Loucy (cell line): ENCODE results near the gene ZBTB7B.
A peak's percentile ranks its signal among the peaks of the same experiment; 100 is the strongest.

Experiments
- H2AFZ ChIP-seq: fragments of 200-600 bp; sonication (generic); 2 replicates; pipeline ENCODE4 v1.6.0; 2016; ENCODE audit warnings: antibody characterized with exemption, mild to moderate bottlenecking, low read length, moderate library complexity
- H3F3A ChIP-seq: fragments of 200-600 bp; 2 replicates; pipeline ENCODE4 v1.6.0; 2016; ENCODE audit warnings: antibody characterized with exemption, low read depth, mild to moderate bottlenecking
- H3K27me3 ChIP-seq: fragments of 200-600 bp; sonication (generic); 2 replicates; pipeline ENCODE4 v1.6.1; 2014; ENCODE audit warnings: low read length, mild to moderate bottlenecking; ENCODE audit not compliant: insufficient read depth, poor library complexity, severe bottlenecking
- H3K36me3 ChIP-seq: fragments of 200-600 bp; sonication (generic); 2 replicates; pipeline ENCODE4 v1.6.1; 2016; ENCODE audit warnings: low read length; ENCODE audit not compliant: insufficient read depth
- H3K4me1 ChIP-seq: fragments of 200-600 bp; sonication (generic); 2 replicates; pipeline ENCODE4 v1.5.1; 2014; ENCODE audit warnings: low read length, mild to moderate bottlenecking; ENCODE audit not compliant: insufficient read depth, poor library complexity, severe bottlenecking
- H3K4me2 ChIP-seq: fragments of 200-600 bp; sonication (generic); 2 replicates; pipeline ENCODE4 v1.6.0; 2014; ENCODE audit warnings: antibody characterized with exemption, low read length, low read depth, mild to moderate bottlenecking; ENCODE audit not compliant: poor library complexity, severe bottlenecking
- H3K4me3 ChIP-seq: fragments of 200-600 bp; sonication (generic); 2 replicates; pipeline ENCODE4 v1.5.1; 2014; ENCODE audit warnings: low read length, mild to moderate bottlenecking, mixed read lengths; ENCODE audit not compliant: poor library complexity, severe bottlenecking
- H3K79me2 ChIP-seq: fragments of 200-600 bp; sonication (generic); 2 replicates; pipeline ENCODE4 v1.6.1; 2014; ENCODE audit warnings: low read length; ENCODE audit not compliant: insufficient read depth
- H3K9ac ChIP-seq: fragments of 200-600 bp; sonication (generic); 2 replicates; pipeline ENCODE4 v1.6.0; 2014; ENCODE audit warnings: mild to moderate bottlenecking, low read depth, low read length, moderate library complexity; ENCODE audit not compliant: poor library complexity, severe bottlenecking
- H3K9me2 ChIP-seq: fragments of 200-600 bp; sonication (generic); replicated peaks from 2 replicates; pipeline ENCODE4 v1.6.1; 2016; ENCODE audit warnings: low read depth, low read length, mixed read lengths
- H3K9me3 ChIP-seq: fragments of 200-600 bp; sonication (generic); 2 replicates; pipeline ENCODE4 v1.6.1; 2014; ENCODE audit warnings: mild to moderate bottlenecking, antibody characterized with exemption, low read length, low read depth; ENCODE audit not compliant: insufficient read depth
- H4K20me1 ChIP-seq: fragments of 200-600 bp; sonication (generic); 2 replicates; pipeline ENCODE4 v1.6.0; 2014; ENCODE audit warnings: antibody characterized with exemption, low read length, mild to moderate bottlenecking; ENCODE audit not compliant: insufficient read depth, poor library complexity, severe bottlenecking
- CTCF ChIP-seq: fragments of 200-600 bp; sonication (generic); conservative IDR thresholded peaks from 2 replicates; pipeline ENCODE4 v1.5.1; 2014; ENCODE audit warnings: mild to moderate bottlenecking, antibody characterized with exemption, low read length
- EZH2phosphoT487 ChIP-seq: fragments of 200-600 bp; IDR thresholded peaks from 2 replicates; pipeline ENCODE4 v1.6.1; 2018; ENCODE audit warnings: antibody characterized with exemption, mild to moderate bottlenecking, moderate library complexity, borderline replicate concordance

Gene ZBTB7B

GRCh38 chr1:155039308-155039669, 36.7 kb downstream of the ZBTB7B start:
- H3K9me3 ChIP-seq = no peaks in the 10 kb centered on the region
- peaks cover 8% of the 10 kb centered on the region for H3K4me1 ChIP-seq
- no peaks in the 10 kb centered on the region for H3K36me3 ChIP-seq
- no peak overlapping the region for H3K4me2 ChIP-seq
- no peaks in the 10 kb centered on the region for H3F3A ChIP-seq
- H3K4me3 ChIP-seq = no peak overlapping the region
- H2AFZ ChIP-seq = 0 out of 2 replicates have a peak overlapping the region, but pooled peaks have one; percentile 11
- H3K9ac ChIP-seq = no peak overlapping the region
- no peaks in the 10 kb centered on the region for H3K79me2 ChIP-seq
- TF ChIP-seq CTCF (no peak), EZH2phosphoT487 (no peak)
- H3K27me3 ChIP-seq = no peaks in the 10 kb centered on the region
- H3K9me2 ChIP-seq = no peaks in the 10 kb centered on the region
- H4K20me1 ChIP-seq = no peaks in the 10 kb centered on the region

GRCh38 chr1:155040358-155041093, 37.9 kb downstream of the ZBTB7B start:
- H3K9ac ChIP-seq = no peak overlapping the region
- H3K4me2 ChIP-seq = no peak overlapping the region
- no peak for TF ChIP-seq EZH2phosphoT487
- no peak for TF ChIP-seq CTCF
- H3K4me3 ChIP-seq = no peak overlapping the region
- H3K9me2 ChIP-seq = no peaks in the 10 kb centered on the region
- H4K20me1 ChIP-seq = no peaks in the 10 kb centered on the region
- no peaks in the 10 kb centered on the region for H3K9me3 ChIP-seq
- H2AFZ ChIP-seq = no peak overlapping the region
- no peaks in the 10 kb centered on the region for H3F3A ChIP-seq
- H3K27me3 ChIP-seq = no peaks in the 10 kb centered on the region
- peaks cover 15% of the 10 kb centered on the region for H3K4me1 ChIP-seq
- no peaks in the 10 kb centered on the region for H3K36me3 ChIP-seq
- H3K79me2 ChIP-seq = no peaks in the 10 kb centered on the region

GRCh38 chr1:155042789-155043188, 40.2 kb downstream of the ZBTB7B start:
- Histone ChIP-seq H3K36me3 (no peaks in the 10 kb centered on the region), H3K9ac (no peak overlapping the region)
- TF ChIP-seq EZH2phosphoT487 = no peak
- TF ChIP-seq CTCF = no peak

More at GRCh38 chr1:155042789-155043188, 40.2 kb downstream of the ZBTB7B start:
- Histone ChIP-seq H3K4me2 (no peak overlapping the region), H4K20me1 (no peaks in the 10 kb centered on the region), H2AFZ (no peak overlapping the region), H3K9me2 (no peaks in the 10 kb centered on the region), H3K4me1 (peaks cover 15% of the 10 kb centered on the region), H3K27me3 (no peaks in the 10 kb centered on the region), H3K9me3 (no peaks in the 10 kb centered on the region), H3F3A (no peaks in the 10 kb centered on the region), H3K79me2 (no peaks in the 10 kb centered on the region), H3K4me3 (no peak overlapping the region)
